Anterior cingulate cortex (tissue), 58 donors: ENCODE results near the gene OSBPL9.
"Not testable (repeated sequence)": the region's sequence is repeated elsewhere in the genome, so short reads cannot be mapped to it uniquely, and the experiment has no call there.

ENCODE experiments used
- DNase-seq, 58 donors: peaks; one replicate each; lab custom pipeline; 2025; lab: John Stamatoyannopoulos, UW

Gene OSBPL9

DNA sequence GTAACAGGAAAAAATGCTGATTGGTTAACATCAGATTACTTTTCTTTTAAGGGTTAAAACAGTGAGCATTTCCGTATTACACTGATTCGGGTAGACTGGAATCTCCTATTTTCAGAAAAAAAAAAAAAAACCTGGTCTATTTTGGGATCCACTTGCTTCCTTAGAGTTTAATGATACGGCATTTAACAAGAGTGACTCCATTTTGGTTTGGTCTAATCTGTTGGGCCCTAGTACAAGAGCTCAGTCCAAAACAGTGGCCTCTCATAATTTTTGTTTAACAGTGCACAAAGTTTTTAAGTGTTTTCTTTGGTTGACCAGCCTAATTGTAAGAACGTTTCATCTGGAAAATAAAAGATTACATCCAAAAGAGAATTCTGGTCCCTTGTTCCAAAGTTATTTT lies 141.4 kb downstream of the OSBPL9 start:
- DNase-seq, result no peak

DNA sequence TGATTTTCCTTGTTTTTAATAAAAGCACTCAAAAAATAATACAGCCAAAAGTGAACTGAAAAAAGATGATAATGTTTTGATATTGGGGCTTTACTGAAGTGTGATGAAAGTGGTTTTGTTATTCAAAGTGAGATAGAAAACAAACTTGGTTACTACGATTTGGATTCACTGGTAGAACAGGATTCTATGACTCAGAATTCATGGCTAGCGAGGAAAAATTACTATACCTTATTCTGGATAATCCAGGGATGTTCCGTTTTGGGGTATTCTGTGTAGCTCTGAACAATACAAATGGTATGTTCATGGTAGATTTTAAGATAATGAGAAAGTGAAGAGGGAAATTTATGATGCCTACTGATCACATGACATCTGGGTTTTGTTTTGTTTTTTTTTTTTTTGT lies 144.0 kb downstream of the OSBPL9 start:
- no peak for DNase-seq

DNA sequence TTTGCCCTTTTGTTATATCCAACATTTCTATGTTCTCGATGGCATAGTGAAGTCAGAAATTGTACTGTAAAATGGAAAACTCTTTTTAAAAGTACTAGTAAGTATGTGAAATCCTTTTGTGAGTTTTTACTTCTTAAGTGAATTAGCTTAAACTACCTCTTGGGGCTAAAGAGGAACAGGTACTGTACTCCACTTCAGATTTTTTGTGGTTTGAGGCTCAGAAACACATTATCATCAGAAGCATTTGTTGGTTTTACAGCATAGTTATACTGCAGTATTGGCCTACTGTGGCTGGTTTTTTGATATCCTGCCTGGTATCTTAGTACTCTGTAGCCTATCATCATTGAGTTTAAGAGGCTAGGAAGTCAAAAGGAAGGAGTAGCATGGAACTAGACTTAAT lies 144.5 kb downstream of the OSBPL9 start:
- DNase-seq, result no peak

DNA sequence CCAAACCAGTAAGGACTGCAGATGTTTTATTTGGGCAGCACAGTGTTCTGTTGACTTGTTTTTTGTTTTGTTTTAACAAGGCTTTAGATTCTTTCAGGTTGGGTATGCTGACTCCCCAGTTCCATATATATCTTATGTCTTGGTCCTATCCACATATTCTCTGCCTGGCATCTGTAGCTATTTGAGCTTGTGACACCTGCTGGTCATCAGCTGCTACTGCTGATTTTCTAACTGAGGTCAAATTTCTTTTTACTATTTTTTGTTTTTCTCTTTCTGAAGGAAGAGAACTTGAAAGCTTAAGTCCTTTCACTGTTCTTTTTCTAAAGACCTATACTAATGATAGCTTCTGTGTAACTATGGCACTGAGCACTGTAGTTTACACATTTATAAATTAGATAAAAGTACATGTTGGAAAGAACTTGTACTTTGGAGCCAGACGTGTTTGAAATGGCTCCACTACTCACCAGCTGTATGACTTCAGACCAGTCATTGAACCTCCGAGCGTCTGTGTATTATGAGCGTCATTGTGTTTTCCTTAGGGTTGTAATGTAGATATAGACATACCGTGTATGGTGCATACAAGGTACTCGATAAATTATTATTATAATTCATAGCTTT lies 152.2 kb downstream of the OSBPL9 start:
- peak in 5 of 58 donors; percentile 11 to 49 (median 13) for DNase-seq

DNA sequence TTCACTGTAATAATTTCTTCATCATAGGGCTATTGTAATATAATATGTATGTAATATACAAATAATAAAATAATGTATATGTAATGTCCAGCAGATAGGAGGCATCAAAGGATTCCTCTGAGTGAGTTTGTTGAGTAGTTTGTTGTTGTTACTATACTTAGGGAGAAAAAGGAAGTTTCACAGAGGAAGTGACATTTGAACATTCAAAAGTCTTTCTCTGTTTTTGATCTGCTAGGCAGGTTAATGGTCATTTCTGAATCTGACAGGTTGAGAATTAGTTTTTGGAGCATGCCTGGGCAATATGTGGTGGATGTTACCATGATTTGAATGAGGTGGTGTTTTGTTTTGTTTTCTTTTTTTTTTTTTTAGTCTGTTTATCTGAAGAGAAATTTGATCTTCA lies 159.5 kb downstream of the OSBPL9 start:
- no peak for DNase-seq

DNA sequence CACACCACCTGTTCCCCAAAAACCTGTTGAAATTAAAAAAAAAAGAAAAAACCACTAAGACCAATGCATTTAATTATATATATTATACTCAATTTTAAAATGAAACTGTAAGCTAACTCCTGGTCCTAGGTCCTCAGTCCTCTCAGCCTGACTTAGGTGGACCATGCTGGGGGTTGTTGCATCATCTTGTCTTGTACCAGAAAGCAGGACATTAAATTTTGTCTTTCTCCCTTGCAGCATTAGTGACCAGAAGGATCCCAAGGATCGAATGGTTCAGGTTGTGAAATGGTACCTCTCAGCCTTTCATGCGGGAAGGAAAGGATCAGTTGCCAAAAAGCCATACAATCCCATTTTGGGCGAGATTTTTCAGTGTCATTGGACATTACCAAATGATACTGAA lies 164.0 kb downstream of the OSBPL9 start:
- no peak for DNase-seq

DNA sequence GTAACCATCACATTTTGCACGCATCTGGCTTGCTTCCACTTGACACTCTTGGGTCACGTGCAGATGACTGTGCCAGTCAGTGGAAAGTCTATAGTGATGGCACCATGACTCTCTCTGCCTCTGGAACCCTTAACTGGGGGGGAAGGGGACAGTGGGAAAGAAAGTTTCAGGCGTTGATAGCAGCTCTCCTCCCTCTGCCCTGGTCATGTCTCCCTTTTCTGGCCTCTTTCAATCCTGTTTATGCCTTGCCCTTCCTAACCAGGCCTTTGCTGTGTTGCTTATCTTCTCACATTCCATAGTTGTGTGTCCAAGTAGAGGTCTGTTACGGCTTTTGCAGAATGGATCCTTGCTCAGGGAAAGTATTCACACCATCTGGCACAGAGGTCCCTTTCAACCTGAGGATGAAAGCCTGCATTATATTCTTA lies 168.1 kb downstream of the OSBPL9 start:
- DNase-seq, result peak in 1 of 58 donors; percentile 58

DNA sequence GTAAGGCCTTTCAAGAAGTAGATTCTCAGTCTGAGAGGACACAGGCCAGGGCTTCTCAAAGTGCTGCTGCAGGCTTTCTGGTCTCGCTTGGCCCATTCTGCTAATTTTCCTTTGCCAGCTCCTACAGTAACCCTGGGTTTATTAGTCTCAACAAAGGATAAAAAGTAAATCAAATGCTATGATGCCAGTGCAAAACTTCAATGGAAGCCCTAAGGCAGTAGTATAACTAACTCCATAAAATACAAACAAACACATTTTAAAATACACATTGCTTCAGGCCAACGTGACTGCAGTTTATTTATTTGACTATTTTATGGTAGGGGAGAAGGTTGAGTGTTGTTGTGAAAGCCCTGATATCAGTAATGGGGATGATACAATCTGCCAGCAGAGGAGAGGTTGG lies 172.0 kb downstream of the OSBPL9 start:
- no peak for DNase-seq

DNA sequence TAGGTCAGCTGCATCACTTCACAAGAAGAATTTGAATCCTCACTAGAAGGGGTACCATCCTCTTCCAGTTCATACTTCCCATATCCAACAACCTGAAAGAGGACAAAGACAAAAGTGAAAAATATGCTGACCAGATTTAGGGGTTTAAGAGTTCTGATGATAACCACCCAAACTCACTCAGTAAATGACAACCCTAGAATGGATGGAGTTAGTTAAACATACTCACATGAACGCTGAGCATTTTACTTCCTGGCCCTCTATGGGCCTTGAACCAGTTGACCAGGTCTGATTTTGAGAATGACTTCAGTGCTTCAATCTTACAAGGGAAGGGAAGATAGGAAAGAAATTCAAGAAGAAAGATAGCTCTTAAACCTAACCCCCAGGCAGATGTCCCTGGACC lies 172.4 kb downstream of the OSBPL9 start:
- DNase-seq, result no peak

DNA sequence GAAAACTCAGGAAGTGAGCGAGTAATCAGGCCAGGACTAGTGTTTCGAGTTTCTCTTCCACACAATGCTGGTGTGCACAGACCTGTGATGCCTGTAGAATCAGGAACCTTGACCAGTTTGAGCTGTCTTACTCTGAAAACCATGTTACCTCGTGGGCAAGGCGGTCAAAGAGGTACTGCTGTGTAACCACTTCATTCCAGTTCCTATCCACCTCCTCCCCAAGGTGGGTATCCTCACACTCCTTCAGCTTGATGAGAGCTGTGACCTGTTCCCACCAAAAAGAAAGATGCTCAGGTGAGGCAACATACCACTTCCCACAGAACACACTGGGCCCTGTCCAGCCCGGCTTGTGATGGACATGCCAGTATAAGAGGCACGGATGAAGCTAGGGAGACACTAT lies 173.5 kb downstream of the OSBPL9 start:
- DNase-seq, result no peak

DNA sequence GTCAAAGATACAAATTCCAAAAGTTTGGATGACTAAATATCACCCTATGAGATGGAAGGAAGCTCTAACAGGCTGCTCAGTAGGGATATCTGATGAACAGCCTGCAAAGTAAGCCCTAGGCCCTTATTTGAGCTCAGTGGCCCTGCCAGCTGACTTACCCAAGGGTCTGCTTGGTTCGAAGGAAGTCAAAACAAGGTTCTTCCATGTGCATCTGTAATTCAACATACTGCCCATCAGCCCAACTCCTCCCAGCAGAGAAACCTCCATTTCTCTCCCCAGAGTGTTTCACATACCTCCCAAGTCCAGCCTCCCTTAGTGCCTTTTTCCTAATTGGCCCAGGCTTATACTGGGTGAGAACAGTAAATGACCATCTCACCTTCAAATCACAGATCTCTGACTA lies 175.0 kb downstream of the OSBPL9 start:
- no peak for DNase-seq

DNA sequence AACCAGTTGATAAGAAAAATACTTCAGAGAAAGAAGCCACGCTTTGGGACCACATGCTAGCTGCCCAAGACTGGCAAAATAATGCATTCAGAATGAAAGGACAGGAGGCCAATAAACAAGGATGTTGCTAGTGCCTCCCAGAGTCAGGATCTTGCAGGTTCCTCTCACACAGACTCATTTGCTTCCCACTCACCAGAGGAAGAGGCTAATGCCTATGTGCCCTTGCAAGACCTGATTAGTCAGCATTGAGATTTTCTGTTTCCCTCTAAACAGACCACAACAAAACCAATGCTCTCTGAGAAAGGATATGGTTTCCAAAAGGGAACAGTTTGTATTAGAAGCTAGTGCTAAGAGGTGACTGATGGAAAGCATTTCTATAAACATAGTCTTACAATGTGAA lies 176.0 kb downstream of the OSBPL9 start:
- DNase-seq, result no peak

DNA sequence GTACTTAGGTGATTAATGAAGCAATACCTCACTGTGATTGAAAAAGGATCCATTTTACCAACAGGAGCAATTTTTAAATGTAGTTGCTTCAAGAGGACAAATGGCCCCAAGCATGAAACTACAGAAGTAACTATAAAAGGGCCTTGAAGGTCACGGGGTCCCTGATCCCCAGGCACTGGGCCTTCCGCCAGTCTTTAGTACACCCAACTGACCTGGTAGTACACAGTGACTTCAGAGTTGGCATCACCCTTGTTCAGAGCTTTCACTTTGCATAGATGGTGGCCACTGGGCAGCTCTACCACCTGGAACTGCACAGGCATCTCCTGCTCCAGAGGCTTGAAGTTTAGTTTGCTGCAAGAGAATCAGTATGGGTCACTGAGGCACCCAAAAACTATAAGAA lies 177.4 kb downstream of the OSBPL9 start:
- DNase-seq, result no peak

DNA sequence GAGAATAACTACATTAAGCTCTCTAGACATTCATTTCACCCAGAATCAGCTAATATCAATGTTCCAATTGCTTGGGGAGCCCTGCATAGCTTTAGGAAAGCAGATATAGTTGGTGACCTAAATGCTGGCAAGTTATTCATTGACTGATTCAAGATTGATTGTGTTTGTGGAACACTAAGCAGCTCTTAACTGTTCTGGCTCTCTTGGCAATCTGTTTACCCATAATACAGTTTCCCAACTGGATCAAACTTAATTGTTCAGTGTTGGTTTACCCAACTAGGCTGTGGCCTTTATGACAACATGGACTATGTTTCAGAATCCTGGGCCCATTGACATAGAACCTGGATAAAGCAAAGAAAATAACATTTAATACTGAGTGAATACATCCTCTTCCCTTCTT lies 178.0 kb downstream of the OSBPL9 start:
- DNase-seq, result no peak

DNA sequence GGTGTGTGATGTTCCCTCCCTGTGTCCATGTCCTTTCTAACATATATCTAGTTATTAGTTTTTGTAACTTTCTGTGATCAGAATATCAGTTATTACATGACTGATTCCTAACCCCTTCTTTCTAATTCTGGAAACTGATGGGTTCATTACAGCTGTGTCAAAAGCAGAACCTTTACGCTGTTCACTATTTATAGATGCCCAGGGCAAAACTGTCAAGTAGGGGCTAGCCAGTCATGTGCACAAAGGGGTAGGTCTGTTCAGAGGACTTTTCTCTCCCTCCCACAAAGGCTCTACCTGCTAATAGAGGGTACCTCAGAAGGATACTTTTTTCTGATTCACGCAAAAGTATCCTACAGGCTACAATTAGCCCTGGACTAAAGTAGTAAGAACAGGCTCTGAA lies 182.5 kb downstream of the OSBPL9 start:
- no peak for DNase-seq

DNA sequence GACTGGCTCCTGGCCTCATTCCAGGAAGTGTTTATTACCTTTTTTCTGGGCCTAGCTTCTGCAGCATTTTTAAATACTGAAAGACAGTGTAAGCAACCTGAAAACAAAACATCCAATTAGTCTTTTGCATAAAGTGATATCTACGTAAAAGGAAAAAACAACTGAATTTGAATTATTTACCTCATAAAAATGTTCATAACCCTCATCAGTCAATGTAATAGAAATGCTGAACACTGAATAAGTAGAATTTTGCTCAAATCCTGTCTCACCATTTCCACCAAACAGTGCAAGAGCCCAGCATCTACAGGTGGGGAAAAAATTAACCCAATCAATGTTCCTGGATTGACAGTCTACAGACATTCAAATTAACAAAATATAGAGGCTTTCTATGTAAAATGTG lies 197.6 kb downstream of the OSBPL9 start:
- DNase-seq, result no peak

DNA sequence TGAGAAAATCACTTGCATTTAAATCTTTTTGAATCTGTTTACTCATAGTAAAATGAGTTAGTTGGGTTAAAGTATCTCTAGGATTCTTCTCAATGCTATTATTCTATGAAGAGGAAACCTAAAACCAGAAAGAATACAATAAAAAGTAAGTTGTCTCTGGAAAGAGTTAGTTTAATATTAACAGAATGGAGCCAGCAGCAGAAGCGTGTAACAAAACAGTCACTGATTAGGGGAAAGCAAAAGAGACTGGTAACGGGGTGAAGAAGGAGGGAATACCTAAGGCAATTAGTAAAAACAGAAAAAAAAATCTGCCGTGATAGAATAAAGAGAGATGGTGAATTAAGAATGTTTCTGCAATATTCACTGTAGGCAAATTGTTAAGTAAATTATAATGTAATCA lies 201.6 kb downstream of the OSBPL9 start:
- DNase-seq, result no peak

DNA sequence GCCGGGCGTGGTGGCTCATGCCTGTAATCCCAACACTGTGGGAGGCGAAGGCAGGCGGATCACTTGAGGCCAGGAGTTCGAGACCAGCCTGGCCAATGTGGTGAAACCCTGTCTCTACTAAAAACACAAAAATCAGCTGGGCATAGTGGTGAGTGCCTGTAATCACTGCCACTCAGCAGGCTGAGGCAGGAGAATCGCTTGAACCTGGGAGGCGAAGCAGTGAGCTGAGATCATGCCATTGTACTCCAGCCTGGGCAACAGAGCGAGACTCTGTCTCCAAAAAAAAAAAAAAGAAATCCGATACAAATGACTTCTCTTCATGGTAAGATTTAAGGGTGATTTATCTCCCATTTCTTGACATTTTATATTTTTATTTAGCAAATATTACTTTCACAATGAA lies 202.1 kb downstream of the OSBPL9 start:
- not testable (repeated sequence) for DNase-seq

DNA sequence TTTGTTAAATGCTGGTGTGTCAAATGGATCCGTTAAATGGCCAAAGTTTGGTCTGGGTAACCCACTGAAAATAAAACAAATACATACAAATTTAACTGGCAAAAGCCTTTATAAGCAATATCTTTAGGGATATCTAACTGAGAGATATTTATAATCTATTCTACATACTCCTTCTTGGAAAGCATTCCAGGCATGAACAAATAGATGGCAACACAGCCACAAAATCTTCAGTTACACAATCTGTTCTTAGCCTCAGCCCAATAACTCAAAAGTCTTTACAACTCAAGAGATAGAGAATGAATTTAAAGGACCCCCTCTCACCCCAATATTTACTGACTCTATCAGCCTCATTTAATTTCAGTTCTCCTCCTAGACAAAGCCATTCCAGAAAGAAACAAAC lies 202.9 kb downstream of the OSBPL9 start:
- no peak for DNase-seq

DNA sequence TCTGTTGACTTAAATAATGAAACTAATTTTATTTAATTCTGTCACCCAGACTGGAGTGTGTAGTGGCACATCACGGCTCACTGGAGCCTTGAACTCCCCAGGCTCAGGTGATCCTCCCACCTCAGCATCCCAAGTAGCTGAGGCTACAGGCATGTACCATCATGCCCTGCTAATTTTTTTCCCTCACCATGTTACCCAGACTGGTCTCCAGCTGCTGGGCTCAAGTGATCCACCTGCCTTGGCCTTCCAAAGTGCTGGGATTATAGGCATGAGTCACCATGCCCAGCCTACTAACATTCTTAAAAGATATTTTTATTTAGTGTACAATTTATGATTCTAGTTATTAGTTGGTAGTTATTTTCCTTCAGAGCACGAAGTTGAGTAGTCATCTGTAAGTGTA lies 212.2 kb downstream of the OSBPL9 start:
- DNase-seq, result no peak

DNA sequence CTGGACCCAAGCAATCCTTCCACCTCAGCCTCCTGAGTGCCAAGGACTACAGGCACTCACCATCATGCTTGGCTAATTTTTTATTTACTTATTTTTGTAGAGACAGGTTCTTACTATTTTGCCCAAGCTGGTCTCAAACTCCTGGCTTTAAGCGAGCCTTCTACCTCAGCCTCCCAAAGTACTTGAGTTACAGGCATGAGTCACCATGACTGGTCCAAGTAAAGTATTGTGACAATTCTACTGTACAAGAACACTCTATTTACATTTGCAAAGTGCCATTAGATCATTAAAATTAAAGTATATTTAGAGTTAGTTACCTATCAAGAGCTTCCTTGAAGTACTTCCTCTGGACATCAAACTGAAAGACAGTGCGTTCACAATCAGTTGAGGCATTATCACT lies 216.8 kb downstream of the OSBPL9 start:
- no peak for DNase-seq

DNA sequence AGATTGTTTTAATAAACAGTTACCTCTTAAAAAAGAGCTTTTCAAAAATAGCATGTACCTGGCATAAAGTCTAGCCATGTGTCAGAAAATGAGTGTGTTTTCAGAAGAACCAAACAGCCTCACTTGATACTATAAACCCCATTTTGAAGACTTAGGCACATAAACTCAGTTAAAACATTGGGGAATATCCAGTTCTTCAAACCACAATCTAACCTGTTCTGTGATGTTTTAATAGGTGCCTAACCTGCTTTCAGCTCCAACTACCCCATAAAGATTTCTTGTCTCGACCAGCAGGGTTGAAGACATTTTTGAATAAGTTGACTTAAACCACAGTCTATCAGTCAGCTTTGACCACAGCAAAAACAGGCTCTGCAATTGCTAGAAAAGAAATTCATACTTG lies 220.4 kb downstream of the OSBPL9 start:
- DNase-seq, result no peak
